ENCODE measurements around the gene LIF.

LIF gene

GRCh38 chr22:30273711-30274436 lies 27.3 kb upstream of the LIF start:
- H3K9me3 ChIP-seq (ENCODE audit: insufficient read depth, low read length) = no peaks in the 10 kb centered on the region
- no peaks in the 10 kb centered on the region for H3K27me3 ChIP-seq (ENCODE audit: low read length)
- no peaks in the 10 kb centered on the region for H3K36me3 ChIP-seq (ENCODE audit: low read length)
- no peak for TF ChIP-seq EZH2phosphoT487 (conservative IDR thresholded peaks at IDR 0.05; ENCODE audit: low read length)
- TF ChIP-seq, protein P1, sequence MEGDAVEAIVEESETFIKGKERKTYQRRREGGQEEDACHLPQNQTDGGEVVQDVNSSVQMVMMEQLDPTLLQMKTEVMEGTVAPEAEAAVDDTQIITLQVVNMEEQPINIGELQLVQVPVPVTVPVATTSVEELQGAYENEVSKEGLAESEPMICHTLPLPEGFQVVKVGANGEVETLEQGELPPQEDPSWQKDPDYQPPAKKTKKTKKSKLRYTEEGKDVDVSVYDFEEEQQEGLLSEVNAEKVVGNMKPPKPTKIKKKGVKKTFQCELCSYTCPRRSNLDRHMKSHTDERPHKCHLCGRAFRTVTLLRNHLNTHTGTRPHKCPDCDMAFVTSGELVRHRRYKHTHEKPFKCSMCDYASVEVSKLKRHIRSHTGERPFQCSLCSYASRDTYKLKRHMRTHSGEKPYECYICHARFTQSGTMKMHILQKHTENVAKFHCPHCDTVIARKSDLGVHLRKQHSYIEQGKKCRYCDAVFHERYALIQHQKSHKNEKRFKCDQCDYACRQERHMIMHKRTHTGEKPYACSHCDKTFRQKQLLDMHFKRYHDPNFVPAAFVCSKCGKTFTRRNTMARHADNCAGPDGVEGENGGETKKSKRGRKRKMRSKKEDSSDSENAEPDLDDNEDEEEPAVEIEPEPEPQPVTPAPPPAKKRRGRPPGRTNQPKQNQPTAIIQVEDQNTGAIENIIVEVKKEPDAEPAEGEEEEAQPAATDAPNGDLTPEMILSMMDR (IDR thresholded peaks at IDR 0.05; ENCODE audit: insufficient read depth, low read length, poor library complexity, severe bottlenecking) = no peak
- no peaks in the 10 kb centered on the region for H4K20me1 ChIP-seq (ENCODE audit: low read depth, low read length)
- no peak overlapping the region for H3K4me3 ChIP-seq (ENCODE audit: insufficient read depth, low read length, poor library complexity, severe bottlenecking)
- no peak overlapping the region for H3K9ac ChIP-seq (ENCODE audit: low read length)
- no peaks in the 10 kb centered on the region for H3K79me2 ChIP-seq (ENCODE audit: insufficient read depth, low read length)
- H3K27ac ChIP-seq (ENCODE audit: low read depth, low read length) = no peak overlapping the region
- no peak overlapping the region for H2AFZ ChIP-seq (ENCODE audit: low read depth, low read length, severe bottlenecking)
- H3K4me2 ChIP-seq (ENCODE audit: low read depth, low read length, poor library complexity, severe bottlenecking) = no peak overlapping the region
- H3K9me2 ChIP-seq (replicated peaks; ENCODE audit: insufficient read depth, low read length) = no peaks in the 10 kb centered on the region
- H3F3A ChIP-seq (ENCODE audit: insufficient read depth) = no peaks in the 10 kb centered on the region

DNA sequence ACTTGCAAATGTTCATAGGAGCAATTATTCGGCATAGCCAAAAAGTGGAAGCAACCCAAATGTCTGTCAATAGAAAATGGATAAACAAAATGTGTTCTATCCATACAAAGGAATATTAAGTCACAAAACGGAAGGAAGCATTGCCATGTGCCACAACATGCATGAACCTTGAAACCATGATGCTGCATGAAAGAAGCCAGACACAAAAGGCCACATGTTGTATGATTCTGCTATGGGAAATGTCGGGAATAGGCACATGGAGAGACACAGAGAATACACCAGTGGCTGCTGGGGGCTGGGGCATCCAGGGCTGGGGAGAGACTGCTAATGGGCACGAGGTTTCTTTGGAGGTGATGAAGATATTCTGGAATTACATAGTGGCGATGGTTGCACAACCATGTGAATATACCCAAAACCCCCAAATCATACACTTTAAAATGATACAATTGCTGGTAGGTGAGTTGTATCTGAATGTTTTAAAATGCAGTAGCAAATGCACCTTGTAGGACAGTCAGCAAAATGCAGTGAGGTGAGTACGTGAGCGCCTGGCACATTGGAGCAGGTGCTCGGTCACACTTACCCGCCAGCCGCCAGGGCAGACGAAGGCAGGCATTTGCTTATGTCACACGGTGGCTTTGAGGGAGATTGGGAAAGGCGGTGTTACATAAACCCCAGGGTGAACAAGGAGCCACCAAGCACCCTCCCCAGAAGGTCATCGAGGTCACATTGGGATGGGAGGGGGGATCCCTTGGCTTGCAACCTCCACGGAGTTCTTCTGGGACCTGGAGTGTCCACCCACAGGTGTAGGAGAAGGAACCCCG lies 26.4 kb upstream of the LIF start:
- Histone ChIP-seq H3K27me3 (ENCODE audit: low read length) (no peaks in the 10 kb centered on the region), H3K79me2 (ENCODE audit: insufficient read depth, low read length) (no peaks in the 10 kb centered on the region), H3K9ac (ENCODE audit: low read length) (no peak overlapping the region), H3K4me3 (ENCODE audit: insufficient read depth, low read length, poor library complexity, severe bottlenecking) (no peak overlapping the region), H3K27ac (ENCODE audit: low read depth, low read length) (no peak overlapping the region), H3F3A (ENCODE audit: insufficient read depth) (no peaks in the 10 kb centered on the region), H3K9me2 (replicated peaks; ENCODE audit: insufficient read depth, low read length) (no peaks in the 10 kb centered on the region), H3K4me2 (ENCODE audit: low read depth, low read length, poor library complexity, severe bottlenecking) (no peak overlapping the region), H3K36me3 (ENCODE audit: low read length) (no peaks in the 10 kb centered on the region), H3K9me3 (ENCODE audit: insufficient read depth, low read length) (no peaks in the 10 kb centered on the region), H4K20me1 (ENCODE audit: low read depth, low read length) (no peaks in the 10 kb centered on the region), H2AFZ (ENCODE audit: low read depth, low read length, severe bottlenecking) (no peak overlapping the region)
- TF ChIP-seq EZH2phosphoT487 (conservative IDR thresholded peaks at IDR 0.05; ENCODE audit: low read length) = no peak
- TF ChIP-seq, protein P1 (IDR thresholded peaks at IDR 0.05; ENCODE audit: insufficient read depth, low read length, poor library complexity, severe bottlenecking) = no peak

DNA sequence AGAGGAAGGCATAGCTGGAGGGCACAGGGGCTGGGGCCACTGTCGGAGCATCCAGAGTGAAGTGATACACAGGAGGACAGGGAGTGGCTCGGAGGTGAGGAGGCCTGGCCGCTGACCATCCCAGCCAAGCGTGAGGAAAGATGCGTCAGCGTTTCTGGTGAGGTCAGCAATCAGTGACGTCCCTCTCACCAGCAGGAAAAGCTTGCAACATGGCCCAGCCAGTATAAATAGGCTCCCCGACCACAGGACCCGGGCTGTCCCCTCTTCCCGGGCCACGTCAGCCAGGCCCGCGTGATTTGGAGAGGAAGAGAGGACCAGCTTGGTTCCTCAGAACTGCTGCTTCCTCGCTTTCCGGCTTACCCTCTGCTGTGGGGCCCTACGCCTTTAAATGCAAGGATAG lies 24.3 kb upstream of the LIF start:
- Histone ChIP-seq H3K27me3 (ENCODE audit: low read length) (no peaks in the 10 kb centered on the region), H3F3A (ENCODE audit: insufficient read depth) (no peaks in the 10 kb centered on the region), H2AFZ (ENCODE audit: low read depth, low read length, severe bottlenecking) (no peak overlapping the region), H4K20me1 (ENCODE audit: low read depth, low read length) (no peaks in the 10 kb centered on the region), H3K4me3 (ENCODE audit: insufficient read depth, low read length, poor library complexity, severe bottlenecking) (no peak overlapping the region), H3K36me3 (ENCODE audit: low read length) (no peaks in the 10 kb centered on the region), H3K4me2 (ENCODE audit: low read depth, low read length, poor library complexity, severe bottlenecking) (no peak overlapping the region), H3K9me2 (replicated peaks; ENCODE audit: insufficient read depth, low read length) (no peaks in the 10 kb centered on the region), H3K9me3 (ENCODE audit: insufficient read depth, low read length) (no peaks in the 10 kb centered on the region), H3K79me2 (ENCODE audit: insufficient read depth, low read length) (no peaks in the 10 kb centered on the region), H3K27ac (ENCODE audit: low read depth, low read length) (no peak overlapping the region), H3K9ac (ENCODE audit: low read length) (no peak overlapping the region)
- no peak for TF ChIP-seq EZH2phosphoT487 (conservative IDR thresholded peaks at IDR 0.05; ENCODE audit: low read length)
- TF ChIP-seq, protein P1 (IDR thresholded peaks at IDR 0.05; ENCODE audit: insufficient read depth, low read length, poor library complexity, severe bottlenecking) = no peak
